IMR-90 (cell line): ENCODE results near the gene CDK1.

Experiments
- CTCF ChIP-seq: conservative IDR thresholded peaks from 2 replicates; pipeline ENCODE4 v1.5.1; 2012; ENCODE audit warnings: mild to moderate bottlenecking, low read depth, low read length, improper control_type of control experiment
- POLR2A ChIP-seq: IDR thresholded peaks from 2 replicates; pipeline ENCODE4 v1.6.1; 2012; ENCODE audit warnings: mild to moderate bottlenecking, low read depth, low read length

- TF ChIP-seq CTCF = no peak
- TF ChIP-seq POLR2A = no peak
These were observed 56.8 kb downstream of the CDK1 start for GRCh38 chr10:60835049-60835448.
